K562 (cell line): ENCODE measurements around the gene NUP160. TPM values are rescaled to one million over a fixed set of nuclear protein-coding genes. Genes with fewer than 3 reads are reported as not detected.

ENCODE experiments used
- ATAC-seq: fragments of 200-7000 bp; cut with Tn5 transposase; 3 replicates; pipeline ENCODE4 v1.9.1; 2020; ENCODE audit warnings: moderate library complexity
- BruUV-seq: library from RNA; stranded (reverse); fragments of 400-500 nt; replicated peaks from 2 replicates; lab custom pipeline; 2021; lab: Mats Ljungman, UMichigan
- CTCF ChIA-PET: fragments of 300-600 bp; formaldehyde crosslinking; extraction: SDS; loops from one replicate; lab custom pipeline; 2021; ENCODE audit warnings: low intra/inter-chr PET ratio; lab: Yijun Ruan, JAX
- POLR2A ChIA-PET: fragments of 300-600, 350-650 bp; sonication (Branson Sonifier 250); formaldehyde crosslinking; extraction: SDS; loops from one replicate; lab custom pipeline; 2021; ENCODE audit warnings: antibody characterized with exemption, inconsistent platforms; lab: Yijun Ruan, JAX
- DNase-seq, 4 experiments: peaks; one replicate each; pipeline versions ENCODE4 v3.0.0 to v3.0.0-alpha.2; 2011 to 2018; ENCODE audit warnings: low spot score in 3 of 4, mixed read lengths in 3 of 4; ENCODE audit errors: extremely low read depth in 1 of 4
- FAIRE-seq: peaks from 2 replicates; lab custom pipeline; 2011; peaks lifted over from hg19 to GRCh38; lab: Jason Lieb, UNC
- H2AFZ ChIP-seq: 2 replicates; pipeline ENCODE4 v1.6.0; 2011; ENCODE audit warnings: low read depth, low read length, control low read depth, inconsistent platforms
- H3K27ac ChIP-seq: fragments of 200-600 bp; 3 replicates; pipeline ENCODE4 v1.8.0; 2011; ENCODE audit warnings: low read depth, mild to moderate bottlenecking, control low read depth, inconsistent platforms, low read length, moderate library complexity, mixed read lengths; ENCODE audit errors: extremely low read depth
- H3K27me3 ChIP-seq, 2 experiments: fragments of 300-600 bp in 1 of 2; 2 replicates in 1 of 2; 3 replicates in 1 of 2; pipeline versions ENCODE4 v1.6.0 to v1.8.0; 2011; ENCODE audit warnings: inconsistent platforms in 2 of 2, low read length in 2 of 2, mild to moderate bottlenecking in 1 of 2, mixed read lengths in 1 of 2, moderate library complexity in 1 of 2; ENCODE audit not compliant: control insufficient read depth in 2 of 2, insufficient read depth in 2 of 2
- H3K36me3 ChIP-seq: fragments of 300-600 bp; 3 replicates; pipeline ENCODE4 v1.8.0; 2011; ENCODE audit warnings: mild to moderate bottlenecking, low read length, inconsistent platforms; ENCODE audit not compliant: control insufficient read depth, insufficient read depth
- H3K4me1 ChIP-seq, 2 experiments: fragments of 200-600 bp in 1 of 2; replicated peaks in 1 of 2; 2 replicates in 1 of 2; 3 replicates in 1 of 2; pipeline versions ENCODE4 v1.5.1 to v1.8.0; 2011; ENCODE audit warnings: inconsistent platforms in 2 of 2, low read length in 2 of 2, mild to moderate bottlenecking in 1 of 2, mixed read lengths in 1 of 2, moderate library complexity in 1 of 2; ENCODE audit not compliant: control insufficient read depth in 2 of 2, insufficient read depth in 2 of 2
- H3K4me2 ChIP-seq: 2 replicates; pipeline ENCODE4 v1.6.1; 2011; ENCODE audit warnings: low read length, control low read depth, inconsistent platforms, mixed read lengths; ENCODE audit not compliant: insufficient read depth
- H3K4me3 ChIP-seq: fragments of 200-600 bp; sonication (generic), shearing (Covaris generic); 2 replicates; pipeline ENCODE4 v1.5.1; 2016; ENCODE audit warnings: control low read depth, inconsistent platforms
- H3K79me2 ChIP-seq: fragments of 200-600 bp; 3 replicates; pipeline ENCODE4 v1.8.0; 2011; ENCODE audit warnings: low read length, inconsistent platforms; ENCODE audit not compliant: control insufficient read depth, insufficient read depth
- H3K9ac ChIP-seq, 2 experiments: 2 replicates each; pipeline versions ENCODE4 v1.6.0 to v1.6.1; 2011; ENCODE audit warnings: low read depth in 2 of 2, low read length in 2 of 2, control low read depth in 1 of 2, inconsistent platforms in 1 of 2, mild to moderate bottlenecking in 1 of 2, mixed read lengths in 1 of 2; ENCODE audit not compliant: insufficient read depth in 1 of 2
- H3K9me1 ChIP-seq: one replicate; pipeline ENCODE4 v1.6.0; 2011; ENCODE audit warnings: inconsistent platforms, mild to moderate bottlenecking, low read length, moderate library complexity; ENCODE audit not compliant: control insufficient read depth, insufficient read depth
- H3K9me3 ChIP-seq: replicated peaks from 2 replicates; pipeline ENCODE4 v1.5.1; 2011; ENCODE audit warnings: low read depth, low read length, inconsistent platforms; ENCODE audit not compliant: control insufficient read depth, insufficient read depth
- H4K20me1 ChIP-seq: replicated peaks from 2 replicates; pipeline ENCODE4 v1.6.1; 2011; ENCODE audit warnings: low read length, inconsistent platforms, mixed read lengths; ENCODE audit not compliant: control insufficient read depth, insufficient read depth
- ARID1B ChIP-seq: fragments of 450-650 bp; IDR thresholded peaks from 2 replicates; pipeline ENCODE4 v1.6.1; 2016; ENCODE audit warnings: antibody characterized with exemption, mild to moderate bottlenecking, inconsistent platforms
- CREBBP ChIP-seq: IDR thresholded peaks from one replicate; pipeline ENCODE4 v1.6.1; 2012; ENCODE audit warnings: low read depth, mild to moderate bottlenecking, control low read depth, inconsistent platforms, low read length
- HBP1 ChIP-seq: fragments of 450-650 bp; formaldehyde crosslinking; IDR thresholded peaks from 2 replicates; pipeline ENCODE4 v1.4.0; 2022; ENCODE audit warnings: missing genetic modification characterization
- MNT ChIP-seq, 2 experiments: fragments of 450-650 bp; conservative IDR thresholded peaks; 2 replicates each; pipeline ENCODE4 v1.6.1; 2017; ENCODE audit warnings: mild to moderate bottlenecking in 2 of 2, moderate library complexity in 2 of 2
- MTA2 ChIP-seq: fragments of 450-650 bp; IDR thresholded peaks from 2 replicates; pipeline ENCODE4 v1.6.1; 2016; ENCODE audit warnings: low read depth
- PHF8 ChIP-seq: fragments of 200-600 bp; sonication (generic); IDR thresholded peaks from 2 replicates; pipeline ENCODE4 v1.6.1; 2012; ENCODE audit warnings: mixed run types, mild to moderate bottlenecking, inconsistent platforms, low read length, moderate library complexity, borderline replicate concordance
- PTTG1 ChIP-seq: fragments of 450-650 bp; IDR thresholded peaks from 2 replicates; pipeline ENCODE4 v1.6.1; 2016; ENCODE audit warnings: low read depth, mild to moderate bottlenecking, missing genetic modification characterization, missing compliant biosample characterization
- SLC30A9 ChIP-seq: fragments of 250-450 bp; sonication (Bioruptor Pico); IDR thresholded peaks from 2 replicates; pipeline ENCODE4 v1.8.0; 2022; ENCODE audit warnings: mild to moderate bottlenecking, moderate library complexity
- SMAD4 ChIP-seq: fragments of 250-450 bp; sonication (Bioruptor Pico); conservative IDR thresholded peaks from 2 replicates; pipeline ENCODE4 v1.8.0; 2021; ENCODE audit warnings: inconsistent platforms, mild to moderate bottlenecking, moderate library complexity
- SREBF1 ChIP-seq: fragments of 150-350 bp; IDR thresholded peaks from 2 replicates; pipeline ENCODE4 v1.6.1; 2014; ENCODE audit warnings: antibody characterized with exemption, low read depth, low read length, borderline replicate concordance
- SRF ChIP-seq, 2 experiments: fragments of 250-450, 450-650 bp in 1 of 2; sonication (Bioruptor Pico) in 1 of 2; sonication (generic) in 1 of 2; formaldehyde crosslinking; IDR thresholded peaks; 2 replicates each; pipeline versions ENCODE4 v1.5.0 to v1.5.1; 2020 to 2022; ENCODE audit warnings: mild to moderate bottlenecking in 1 of 2, missing genetic modification reagents in 1 of 2
- TAF15 ChIP-seq: fragments of 200-400 bp; formaldehyde crosslinking; IDR thresholded peaks from 2 replicates; pipeline ENCODE4 v1.6.1; 2017; ENCODE audit warnings: mild to moderate bottlenecking, low read depth, low read length, moderate library complexity
- TAF7 ChIP-seq: fragments of 450-650 bp; IDR thresholded peaks from 2 replicates; pipeline ENCODE4 v1.6.1; 2016; ENCODE audit warnings: missing genetic modification characterization, missing compliant biosample characterization
- ZNF121 ChIP-seq: sonication (generic); formaldehyde crosslinking; conservative IDR thresholded peaks from 2 replicates; pipeline ENCODE4 v1.8.0; 2022; ENCODE audit warnings: missing genetic modification reagents
- ZNF431 ChIP-seq: sonication (generic); formaldehyde crosslinking; IDR thresholded peaks from 2 replicates; pipeline ENCODE4 v1.8.0; 2022; ENCODE audit warnings: mild to moderate bottlenecking, missing genetic modification reagents
- WGBS: fragments of 100-300 bp; shearing (Covaris generic); methylation state at CpG from one replicate; pipeline ENCODE4 v1.1.6; 2016; ENCODE audit warnings: low coverage, mixed read lengths; ENCODE audit not compliant: insufficient coverage; ENCODE audit errors: missing lambda C conversion rate; 5-methylcytosine and 5-hydroxymethylcytosine counted together
- in situ Hi-C: fragments of 300-500 bp; cut with MboI; formaldehyde crosslinking; loops from 4 replicates; pipeline ENCODE4 v1.15.0; 2018; ENCODE audit warnings: inconsistent platforms, mixed read lengths
- intact Hi-C: fragments of 100-400 bp; cut with micrococcal nuclease; formaldehyde crosslinking; loops from 2 replicates; pipeline ENCODE4 v1.14.2; 2022
- polyA plus RNA-seq, 8 experiments: library from polyadenylated mRNA; depleted of rRNA in 4 of 8; stranded (reverse) in 5 of 8; unstranded in 3 of 8; fragments of >200 nt; fragmentation: Nextera tagmentation in 2 of 8; fragmentation: Illumina TruSeq in 1 of 8; extraction: Ambion mirVana in 2 of 8; extraction: Trizol in 1 of 8; gene quantifications; 2 replicates each; pipeline versions ENCODE4 v1.2.1 to v1.2.3, GENCODE V29; 2011 to 2014; ENCODE audit warnings: inconsistent platforms in 1 of 8, missing spikeins in 1 of 8
- total RNA-seq, 7 experiments: library from RNA; depleted of rRNA in 6 of 7; stranded (reverse); fragments of >200 nt in 6 of 7; fragmentation: Illumina TruSeq in 2 of 7; extraction: Trizol in 2 of 7; gene quantifications; 2 replicates each; pipeline versions ENCODE4 v1.2.1 to v1.2.3, GENCODE V29; 2011 to 2021; ENCODE audit warnings: low replicate concordance in 1 of 7

Gene NUP160
- total and polyA plus RNA-seq, 9 of the 15 experiments (the other 6 are each of a cell fraction or from before 2014, with no cell fraction given): 41.5 to 112 (median 65.0) TPM

- intact Hi-C loops (loop anchor here (10.0 kb wide), 2 partner anchors 213 to 403 kb away; partner anchors contain the start of gene MTCH2), in situ Hi-C loops (loop anchor here (10.0 kb wide), 1 partner anchor 247 kb away; no protein-coding TSS in a partner anchor)
Measured at GRCh38 chr11:47857485-47857884, 9.3 kb upstream of the NUP160 start.

GRCh38 chr11:47856186-47856585 is 8.0 kb upstream of the NUP160 start:
- BruUV-seq: no TSS peak
- ChIA-PET CTCF (no interaction called here), POLR2A (no interaction called here)
- Histone ChIP-seq H3K27me3 (no peaks in the 10 kb centered on the region), H3K27ac (no peak overlapping the region), H3K4me3 (no peak overlapping the region), H3K4me1 (peaks cover 0 to 4% of the 10 kb centered on the region in 2 experiments; a peak in 3 of 5 replicates), H3K79me2 (no peaks in the 10 kb centered on the region), H3K36me3 (no peaks in the 10 kb centered on the region), H3K9me1 (no peaks in the 10 kb centered on the region), H3K9me3 (no peaks in the 10 kb centered on the region), H2AFZ (no peak overlapping the region), H3K9ac (no peak overlapping the region), H3K4me2 (no peak overlapping the region), H4K20me1 (no peaks in the 10 kb centered on the region)
- in situ Hi-C loops (loop anchor here (10.0 kb wide), 1 partner anchor 249 kb away; no protein-coding TSS in a partner anchor), intact Hi-C loops (loop anchor here (10.0 kb wide), 2 partner anchors 211 to 401 kb away; partner anchors contain the start of gene MTCH2)
- FAIRE-seq (no peak), DNase-seq (peak in 1 of 4 experiments; percentile 31), ATAC-seq (no peak)
- 0% methylated on average over 2 of the region's 2 CpGs for WGBS
- TF ChIP-seq TAF7 (tag) (no peak), TAF15 (no peak), MTA2 (no peak), PTTG1 (tag) (no peak), SRF (CRISPR knock-in tag; IDR thresholded peaks at IDR 0.05) (no peak), ARID1B (peak; percentile 24; the same call in 1 of the 2 replicates), HBP1 (CRISPR knock-in tag) (no peak), SLC30A9 (CRISPR knock-in tag) (no peak), MNT (conservative IDR thresholded peaks at IDR 0.05) (no peak), ZNF431 (no peak), ZNF121 (CRISPR knock-in tag) (no peak; the same call in 1 of the 2 replicates), SMAD4 (CRISPR knock-in tag) (no peak)

More at GRCh38 chr11:47857485-47857884, 9.3 kb upstream of the NUP160 start:
- Histone ChIP-seq H2AFZ (no peak overlapping the region), H3K4me2 (no peak overlapping the region), H3K27me3 (no peaks in the 10 kb centered on the region), H3K79me2 (no peaks in the 10 kb centered on the region)
- ATAC-seq: no peak
- CTCF ChIA-PET: no interaction called here
- no peak for DNase-seq
- TF ChIP-seq SREBF1: no peak
- no peak for TF ChIP-seq CREBBP
- no peak for TF ChIP-seq PHF8
- TF ChIP-seq, all 486 proteins: peak for 0
- POLR2A ChIA-PET: no interaction called here
- H3K36me3 ChIP-seq: no peaks in the 10 kb centered on the region
- H3K4me3 ChIP-seq: no peak overlapping the region
- no peaks in the 10 kb centered on the region for H4K20me1 ChIP-seq
- FAIRE-seq: no peak
- no peak overlapping the region for H3K9ac ChIP-seq
- H3K27ac ChIP-seq: no peak overlapping the region
- H3K9me3 ChIP-seq: no peaks in the 10 kb centered on the region
- H3K9me1 ChIP-seq: no peaks in the 10 kb centered on the region
- 8% methylated on average over 2 of the region's 2 CpGs for WGBS
- peaks cover 0 to 4% of the 10 kb centered on the region in 2 experiments; a peak in 3 of 5 replicates for H3K4me1 ChIP-seq
- BruUV-seq: no TSS peak
